ENCODE data around the gene MYZAP. TPM values are rescaled to one million over a fixed set of nuclear protein-coding genes. Genes with fewer than 3 reads are reported as not detected.

Gene MYZAP
- total RNA-seq, 1 experiment from 2014 or later, result 3.4 TPM

- no peak for DNase-seq (ENCODE audit: low spot score)
- in situ Hi-C loops (cut with HindIII; ENCODE audit: low sequenced_read_pairs), result no loop called here
Observed at GRCh38 chr15:57589281-57589680, 2.4 kb upstream of the MYZAP start.

GRCh38 chr15:57589754-57590153 is 1.9 kb upstream of the MYZAP start:
- in situ Hi-C loops (cut with HindIII; ENCODE audit: low sequenced_read_pairs), result no loop called here
- peak; percentile 72 for DNase-seq (ENCODE audit: low spot score)

GRCh38 chr15:57591237-57591821 is 375 bp upstream of the MYZAP start:
- no peak for DNase-seq (ENCODE audit: low spot score)

GRCh38 chr15:57592426-57592825 is 722 bp downstream of the MYZAP start:
- in situ Hi-C loops (cut with HindIII; ENCODE audit: low sequenced_read_pairs), result no loop called here
- no peak for DNase-seq (ENCODE audit: low spot score)

More at GRCh38 chr15:57591237-57591821, 375 bp upstream of the MYZAP start:
- in situ Hi-C loops (cut with HindIII; ENCODE audit: low sequenced_read_pairs), result no loop called here

GRCh38 chr15:57592836-57593420 is 1.2 kb downstream of the MYZAP start:
- in situ Hi-C loops (cut with HindIII; ENCODE audit: low sequenced_read_pairs), result no loop called here
- DNase-seq (ENCODE audit: low spot score), result peak; percentile 55

- DNase-seq (ENCODE audit: low spot score), result no peak
- in situ Hi-C loops (cut with HindIII; ENCODE audit: low sequenced_read_pairs), result no loop called here
Observed at GRCh38 chr15:57594479-57594878, 2.8 kb downstream of the MYZAP start.

GRCh38 chr15:57595011-57595866 is 3.5 kb downstream of the MYZAP start:
- DNase-seq (ENCODE audit: low spot score), result no peak
- in situ Hi-C loops (cut with HindIII; ENCODE audit: low sequenced_read_pairs), result no loop called here

GRCh38 chr15:57596301-57596855 is 4.7 kb downstream of the MYZAP start:
- no peak for DNase-seq (ENCODE audit: low spot score)
- in situ Hi-C loops (cut with HindIII; ENCODE audit: low sequenced_read_pairs), result no loop called here

GRCh38 chr15:57596978-57597377 is 5.3 kb downstream of the MYZAP start:
- peak; percentile 99 for DNase-seq (ENCODE audit: low spot score)
- in situ Hi-C loops (cut with HindIII; ENCODE audit: low sequenced_read_pairs), result no loop called here

- in situ Hi-C loops (cut with HindIII; ENCODE audit: low sequenced_read_pairs), result no loop called here
- no peak for DNase-seq (ENCODE audit: low spot score)
Observed at GRCh38 chr15:57597431-57597830, 5.7 kb downstream of the MYZAP start.

- DNase-seq (ENCODE audit: low spot score), result no peak
- in situ Hi-C loops (cut with HindIII; ENCODE audit: low sequenced_read_pairs), result no loop called here
Observed at GRCh38 chr15:57598346-57598745, 6.6 kb downstream of the MYZAP start.

GRCh38 chr15:57599296-57599810 is 7.6 kb downstream of the MYZAP start:
- no peak for DNase-seq (ENCODE audit: low spot score)
- in situ Hi-C loops (cut with HindIII; ENCODE audit: low sequenced_read_pairs), result no loop called here

- in situ Hi-C loops (cut with HindIII; ENCODE audit: low sequenced_read_pairs), result no loop called here
Observed at GRCh38 chr15:57600197-57600596, 8.5 kb downstream of the MYZAP start.

GRCh38 chr15:57604507-57604906 is 12.8 kb downstream of the MYZAP start:
- in situ Hi-C loops (cut with HindIII; ENCODE audit: low sequenced_read_pairs), result no loop called here
- DNase-seq (ENCODE audit: low spot score), result peak; percentile 70

More at GRCh38 chr15:57600197-57600596, 8.5 kb downstream of the MYZAP start:
- DNase-seq (ENCODE audit: low spot score), result no peak

- in situ Hi-C loops (cut with HindIII; ENCODE audit: low sequenced_read_pairs), result loop anchor here (5.0 kb wide), 1 partner anchor 37 kb away; no protein-coding TSS in a partner anchor
- DNase-seq (ENCODE audit: low spot score), result no peak
Observed at GRCh38 chr15:57605491-57605890, 13.8 kb downstream of the MYZAP start.

- no peak for DNase-seq (ENCODE audit: low spot score)
- in situ Hi-C loops (cut with HindIII; ENCODE audit: low sequenced_read_pairs), result loop anchor here (5.0 kb wide), 1 partner anchor 36 kb away; no protein-coding TSS in a partner anchor
Observed at GRCh38 chr15:57606048-57606447, 14.3 kb downstream of the MYZAP start.

- peak; percentile 78 for DNase-seq (ENCODE audit: low spot score)
- in situ Hi-C loops (cut with HindIII; ENCODE audit: low sequenced_read_pairs), result loop anchor here (5.0 kb wide), 1 partner anchor 35 kb away; no protein-coding TSS in a partner anchor
Observed at GRCh38 chr15:57606816-57607215, 15.1 kb downstream of the MYZAP start.

- in situ Hi-C loops (cut with HindIII; ENCODE audit: low sequenced_read_pairs), result loop anchor here (5.0 kb wide), 1 partner anchor 35 kb away; no protein-coding TSS in a partner anchor
Observed at GRCh38 chr15:57607570-57608000, 15.9 kb downstream of the MYZAP start.

GRCh38 chr15:57609805-57610529 is 18.3 kb downstream of the MYZAP start:
- in situ Hi-C loops (cut with HindIII; ENCODE audit: low sequenced_read_pairs), result loop anchor here (5.0 kb wide), 1 partner anchor 32 kb away; no protein-coding TSS in a partner anchor
- DNase-seq (ENCODE audit: low spot score), result no peak

More at GRCh38 chr15:57607570-57608000, 15.9 kb downstream of the MYZAP start:
- DNase-seq (ENCODE audit: low spot score), result no peak

Data from G401 (cell line).